HepG2 (cell line): Measurements from ENCODE around the gene RAB17. TPM values are rescaled to one million over a fixed set of nuclear protein-coding genes. Genes with fewer than 3 reads are reported as not detected.

Experiments
- ATM ChIP-seq: fragments of 450-650 bp; IDR thresholded peaks from 2 replicates; pipeline ENCODE4 v1.7.1; 2017; ENCODE audit warnings: mild to moderate bottlenecking, borderline replicate concordance
- EHMT2 ChIP-seq: fragments of 200-600 bp; sonication (generic); IDR thresholded peaks from 2 replicates; pipeline ENCODE4 v1.7.0; 2017; ENCODE audit warnings: antibody characterized with exemption, low read depth, low read length, borderline replicate concordance
- HNRNPUL1 ChIP-seq: fragments of 200-400 bp; formaldehyde crosslinking; IDR thresholded peaks from 2 replicates; pipeline ENCODE4 v1.6.1; 2017; ENCODE audit warnings: low read depth, mild to moderate bottlenecking, low read length, moderate library complexity
- POLR2A ChIP-seq, 2 experiments: IDR thresholded peaks; 2 replicates each; pipeline ENCODE4 v1.6.1; 2011; ENCODE audit warnings: low read depth in 2 of 2, low read length in 2 of 2, mild to moderate bottlenecking in 1 of 2, moderate library complexity in 1 of 2; ENCODE audit not compliant: insufficient read depth in 1 of 2
- SMARCE1 ChIP-seq: fragments of 450-650 bp; IDR thresholded peaks from 2 replicates; pipeline ENCODE4 v1.6.1; 2017; ENCODE audit warnings: borderline replicate concordance
- YEATS2 ChIP-seq: sonication (generic); formaldehyde crosslinking; IDR thresholded peaks from 2 replicates; pipeline ENCODE4 v1.4.0; 2020; ENCODE audit warnings: missing genetic modification reagents, borderline replicate concordance
- ZBTB20 ChIP-seq: sonication (generic); formaldehyde crosslinking; IDR thresholded peaks from 2 replicates; pipeline ENCODE4 v1.8.1; 2023; ENCODE audit warnings: missing genetic modification reagents, low read depth, mild to moderate bottlenecking, borderline replicate concordance
- ZNF33A ChIP-seq: sonication (generic); formaldehyde crosslinking; IDR thresholded peaks from 2 replicates; pipeline ENCODE4 v1.5.1; 2020; ENCODE audit warnings: missing genetic modification reagents, mild to moderate bottlenecking, moderate library complexity, borderline replicate concordance
- ZNF556 ChIP-seq: sonication (generic); formaldehyde crosslinking; IDR thresholded peaks from 2 replicates; pipeline ENCODE4 v1.4.0; 2020; ENCODE audit warnings: mild to moderate bottlenecking, missing genetic modification reagents, borderline replicate concordance
- ZNF772 ChIP-seq: sonication (generic); formaldehyde crosslinking; IDR thresholded peaks from 2 replicates; pipeline ENCODE4 v1.5.0; 2020; ENCODE audit warnings: mild to moderate bottlenecking, missing genetic modification reagents
- polyA plus RNA-seq, 8 experiments: library from polyadenylated mRNA; depleted of rRNA in 3 of 8; stranded (reverse) in 7 of 8; unstranded in 1 of 8; fragments of >200 nt; fragmentation: Illumina TruSeq in 4 of 8; extraction: Trizol in 4 of 8; gene quantifications; 2 replicates each; pipeline versions ENCODE4 v1.2.1 to v1.2.3, GENCODE V29; 2011 to 2016; ENCODE audit warnings: low read depth in 4 of 8, missing spikeins in 1 of 8, mixed read lengths in 1 of 8; ENCODE audit not compliant: insufficient read depth in 1 of 8
- total RNA-seq, 5 experiments: library from RNA; depleted of rRNA; stranded (reverse); fragments of >200 nt; fragmentation: Illumina TruSeq; extraction: Trizol; gene quantifications; 2 replicates each; pipeline ENCODE4 v1.2.3, GENCODE V29; 2016; ENCODE audit warnings: low read depth in 1 of 5
- TF ChIP-seq, protein P1 (sequence below): sonication (generic); formaldehyde crosslinking; IDR thresholded peaks from 2 replicates; pipeline ENCODE4 v1.4.0; 2020; ENCODE audit warnings: missing genetic modification reagents
- TF ChIP-seq, protein P2 (sequence below): sonication (generic); formaldehyde crosslinking; IDR thresholded peaks from 2 replicates; pipeline ENCODE4 v1.4.0; 2020; ENCODE audit warnings: missing genetic modification reagents, mild to moderate bottlenecking, borderline replicate concordance
- TF ChIP-seq, protein P3 (sequence below): sonication (generic); IDR thresholded peaks from 2 replicates; pipeline ENCODE4 v1.6.1; 2016; ENCODE audit warnings: low read depth, borderline replicate concordance
- TF ChIP-seq, protein P4 (sequence below): sonication (generic); formaldehyde crosslinking; IDR thresholded peaks from 2 replicates; pipeline ENCODE4 v1.4.0; 2020; ENCODE audit warnings: mild to moderate bottlenecking, missing genetic modification reagents
- TF ChIP-seq, protein P5 (sequence below): sonication (generic); formaldehyde crosslinking; IDR thresholded peaks from 2 replicates; pipeline ENCODE4 v1.4.0; 2020; ENCODE audit warnings: missing genetic modification reagents, borderline replicate concordance

The RAB17 gene
- total and polyA plus RNA-seq, 2 of the 13 experiments (the other 11 are each of a cell fraction or from before 2014, with no cell fraction given), result 68.0 to 124 TPM

DNA sequence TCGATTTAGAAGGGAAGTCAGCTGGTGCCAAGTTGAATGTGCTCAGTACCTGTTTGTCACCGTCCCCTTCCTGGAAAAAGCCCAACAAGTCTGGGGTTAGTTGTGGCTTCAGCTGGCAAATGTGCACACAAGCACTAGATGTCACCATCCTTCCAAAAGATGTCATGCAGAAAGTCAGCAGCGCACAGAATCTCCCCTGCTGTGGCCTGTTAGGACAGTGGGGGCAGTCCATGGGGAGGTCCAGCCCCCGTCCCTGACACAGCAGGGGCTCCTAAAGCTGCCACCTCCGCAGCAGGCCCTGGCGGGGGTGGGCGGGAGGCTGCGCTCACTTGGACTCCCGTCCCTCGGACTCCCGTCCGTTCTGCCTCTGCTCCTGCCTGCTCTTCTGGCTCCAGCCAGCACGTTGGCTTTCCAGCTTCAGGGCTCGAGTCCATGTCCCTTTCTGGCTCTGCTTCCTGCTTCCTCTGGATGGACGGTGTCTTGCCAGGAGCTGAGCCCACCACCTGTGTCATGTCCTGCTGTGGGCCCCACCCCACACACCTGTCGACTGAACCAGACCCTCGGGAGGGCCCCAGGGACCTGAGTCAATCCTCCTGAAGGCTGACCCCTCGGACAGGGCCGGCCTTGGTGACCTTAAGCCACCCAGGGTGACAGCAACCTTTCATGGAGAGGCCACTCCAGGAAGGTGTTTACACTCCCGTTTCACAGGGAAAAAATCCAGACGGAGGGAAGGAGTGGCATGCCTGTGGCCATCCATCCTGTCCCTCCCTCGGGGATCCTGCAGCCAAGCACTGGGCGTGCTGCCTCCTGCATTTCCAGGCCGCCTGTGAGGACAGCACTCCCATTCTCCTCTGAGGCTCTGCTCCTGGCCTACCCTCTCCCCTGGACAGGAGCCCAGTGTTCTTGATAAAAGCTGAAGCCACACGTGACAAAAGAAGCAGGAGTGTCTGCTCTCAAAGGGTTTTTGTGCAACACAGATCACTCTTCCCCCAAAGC is 8.5 kb downstream of the RAB17 start (continued):
- TF ChIP-seq ZNF33A (no peak), HNRNPUL1 (no peak), ZBTB20 (no peak), EHMT2 (no peak), ZNF556 (no peak), ZNF772 (CRISPR knock-in tag) (no peak), SMARCE1 (no peak), YEATS2 (no peak; the same call in 1 of the 2 replicates), POLR2A (IDR thresholded peaks at IDR 0.05; ENCODE audit: insufficient read depth in 1 of 2, low read depth in 2 of 2, low read length in 2 of 2) (no peak; a peak in 1 of 4 replicates), ATM (no peak)
- TF ChIP-seq, protein P1, sequence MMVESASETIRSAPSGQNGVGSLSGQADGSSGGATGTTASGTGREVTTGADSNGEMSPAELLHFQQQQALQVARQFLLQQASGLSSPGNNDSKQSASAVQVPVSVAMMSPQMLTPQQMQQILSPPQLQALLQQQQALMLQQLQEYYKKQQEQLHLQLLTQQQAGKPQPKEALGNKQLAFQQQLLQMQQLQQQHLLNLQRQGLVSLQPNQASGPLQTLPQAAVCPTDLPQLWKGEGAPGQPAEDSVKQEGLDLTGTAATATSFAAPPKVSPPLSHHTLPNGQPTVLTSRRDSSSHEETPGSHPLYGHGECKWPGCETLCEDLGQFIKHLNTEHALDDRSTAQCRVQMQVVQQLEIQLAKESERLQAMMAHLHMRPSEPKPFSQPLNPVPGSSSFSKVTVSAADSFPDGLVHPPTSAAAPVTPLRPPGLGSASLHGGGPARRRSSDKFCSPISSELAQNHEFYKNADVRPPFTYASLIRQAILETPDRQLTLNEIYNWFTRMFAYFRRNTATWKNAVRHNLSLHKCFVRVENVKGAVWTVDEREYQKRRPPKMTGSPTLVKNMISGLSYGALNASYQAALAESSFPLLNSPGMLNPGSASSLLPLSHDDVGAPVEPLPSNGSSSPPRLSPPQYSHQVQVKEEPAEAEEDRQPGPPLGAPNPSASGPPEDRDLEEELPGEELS (CRISPR knock-in tag), result peak; percentile 18; the same call in 1 of the 2 replicates
- TF ChIP-seq, protein P2, sequence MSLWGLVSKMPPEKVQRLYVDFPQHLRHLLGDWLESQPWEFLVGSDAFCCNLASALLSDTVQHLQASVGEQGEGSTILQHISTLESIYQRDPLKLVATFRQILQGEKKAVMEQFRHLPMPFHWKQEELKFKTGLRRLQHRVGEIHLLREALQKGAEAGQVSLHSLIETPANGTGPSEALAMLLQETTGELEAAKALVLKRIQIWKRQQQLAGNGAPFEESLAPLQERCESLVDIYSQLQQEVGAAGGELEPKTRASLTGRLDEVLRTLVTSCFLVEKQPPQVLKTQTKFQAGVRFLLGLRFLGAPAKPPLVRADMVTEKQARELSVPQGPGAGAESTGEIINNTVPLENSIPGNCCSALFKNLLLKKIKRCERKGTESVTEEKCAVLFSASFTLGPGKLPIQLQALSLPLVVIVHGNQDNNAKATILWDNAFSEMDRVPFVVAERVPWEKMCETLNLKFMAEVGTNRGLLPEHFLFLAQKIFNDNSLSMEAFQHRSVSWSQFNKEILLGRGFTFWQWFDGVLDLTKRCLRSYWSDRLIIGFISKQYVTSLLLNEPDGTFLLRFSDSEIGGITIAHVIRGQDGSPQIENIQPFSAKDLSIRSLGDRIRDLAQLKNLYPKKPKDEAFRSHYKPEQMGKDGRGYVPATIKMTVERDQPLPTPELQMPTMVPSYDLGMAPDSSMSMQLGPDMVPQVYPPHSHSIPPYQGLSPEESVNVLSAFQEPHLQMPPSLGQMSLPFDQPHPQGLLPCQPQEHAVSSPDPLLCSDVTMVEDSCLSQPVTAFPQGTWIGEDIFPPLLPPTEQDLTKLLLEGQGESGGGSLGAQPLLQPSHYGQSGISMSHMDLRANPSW (CRISPR knock-in tag), result no peak
- TF ChIP-seq, protein P3, sequence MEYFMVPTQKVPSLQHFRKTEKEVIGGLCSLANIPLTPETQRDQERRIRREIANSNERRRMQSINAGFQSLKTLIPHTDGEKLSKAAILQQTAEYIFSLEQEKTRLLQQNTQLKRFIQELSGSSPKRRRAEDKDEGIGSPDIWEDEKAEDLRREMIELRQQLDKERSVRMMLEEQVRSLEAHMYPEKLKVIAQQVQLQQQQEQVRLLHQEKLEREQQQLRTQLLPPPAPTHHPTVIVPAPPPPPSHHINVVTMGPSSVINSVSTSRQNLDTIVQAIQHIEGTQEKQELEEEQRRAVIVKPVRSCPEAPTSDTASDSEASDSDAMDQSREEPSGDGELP, result peak; percentile 66; the same call in 1 of the 2 replicates
- TF ChIP-seq, protein P4, sequence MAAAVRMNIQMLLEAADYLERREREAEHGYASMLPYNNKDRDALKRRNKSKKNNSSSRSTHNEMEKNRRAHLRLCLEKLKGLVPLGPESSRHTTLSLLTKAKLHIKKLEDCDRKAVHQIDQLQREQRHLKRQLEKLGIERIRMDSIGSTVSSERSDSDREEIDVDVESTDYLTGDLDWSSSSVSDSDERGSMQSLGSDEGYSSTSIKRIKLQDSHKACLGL (CRISPR knock-in tag), result peak; percentile 32
- TF ChIP-seq, protein P5, sequence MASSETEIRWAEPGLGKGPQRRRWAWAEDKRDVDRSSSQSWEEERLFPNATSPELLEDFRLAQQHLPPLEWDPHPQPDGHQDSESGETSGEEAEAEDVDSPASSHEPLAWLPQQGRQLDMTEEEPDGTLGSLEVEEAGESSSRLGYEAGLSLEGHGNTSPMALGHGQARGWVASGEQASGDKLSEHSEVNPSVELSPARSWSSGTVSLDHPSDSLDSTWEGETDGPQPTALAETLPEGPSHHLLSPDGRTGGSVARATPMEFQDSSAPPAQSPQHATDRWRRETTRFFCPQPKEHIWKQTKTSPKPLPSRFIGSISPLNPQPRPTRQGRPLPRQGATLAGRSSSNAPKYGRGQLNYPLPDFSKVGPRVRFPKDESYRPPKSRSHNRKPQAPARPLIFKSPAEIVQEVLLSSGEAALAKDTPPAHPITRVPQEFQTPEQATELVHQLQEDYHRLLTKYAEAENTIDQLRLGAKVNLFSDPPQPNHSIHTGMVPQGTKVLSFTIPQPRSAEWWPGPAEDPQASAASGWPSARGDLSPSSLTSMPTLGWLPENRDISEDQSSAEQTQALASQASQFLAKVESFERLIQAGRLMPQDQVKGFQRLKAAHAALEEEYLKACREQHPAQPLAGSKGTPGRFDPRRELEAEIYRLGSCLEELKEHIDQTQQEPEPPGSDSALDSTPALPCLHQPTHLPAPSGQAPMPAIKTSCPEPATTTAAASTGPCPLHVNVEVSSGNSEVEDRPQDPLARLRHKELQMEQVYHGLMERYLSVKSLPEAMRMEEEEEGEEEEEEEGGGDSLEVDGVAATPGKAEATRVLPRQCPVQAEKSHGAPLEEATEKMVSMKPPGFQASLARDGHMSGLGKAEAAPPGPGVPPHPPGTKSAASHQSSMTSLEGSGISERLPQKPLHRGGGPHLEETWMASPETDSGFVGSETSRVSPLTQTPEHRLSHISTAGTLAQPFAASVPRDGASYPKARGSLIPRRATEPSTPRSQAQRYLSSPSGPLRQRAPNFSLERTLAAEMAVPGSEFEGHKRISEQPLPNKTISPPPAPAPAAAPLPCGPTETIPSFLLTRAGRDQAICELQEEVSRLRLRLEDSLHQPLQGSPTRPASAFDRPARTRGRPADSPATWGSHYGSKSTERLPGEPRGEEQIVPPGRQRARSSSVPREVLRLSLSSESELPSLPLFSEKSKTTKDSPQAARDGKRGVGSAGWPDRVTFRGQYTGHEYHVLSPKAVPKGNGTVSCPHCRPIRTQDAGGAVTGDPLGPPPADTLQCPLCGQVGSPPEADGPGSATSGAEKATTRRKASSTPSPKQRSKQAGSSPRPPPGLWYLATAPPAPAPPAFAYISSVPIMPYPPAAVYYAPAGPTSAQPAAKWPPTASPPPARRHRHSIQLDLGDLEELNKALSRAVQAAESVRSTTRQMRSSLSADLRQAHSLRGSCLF (CRISPR knock-in tag), result no peak
